ENCODE data around the gene TEX22.
A peak's percentile ranks its signal among the peaks of the same experiment; 100 is the strongest.

The TEX22 gene

GRCh38 chr14:105444859-105445258, 46.5 kb downstream of the TEX22 start:
- DNase-seq: no peak

GRCh38 chr14:105445290-105445689, 47.0 kb downstream of the TEX22 start:
- no peak for DNase-seq

- no peak for DNase-seq
Measured at GRCh38 chr14:105445901-105446845, 47.8 kb downstream of the TEX22 start.

GRCh38 chr14:105446971-105447370, 48.6 kb downstream of the TEX22 start:
- DNase-seq: no peak

GRCh38 chr14:105447651-105448640, 49.6 kb downstream of the TEX22 start:
- no peak for DNase-seq

GRCh38 chr14:105448706-105449111, 50.4 kb downstream of the TEX22 start:
- DNase-seq: peak in 1 of 2 experiments; percentile 27

GRCh38 chr14:105449276-105450122, 51.2 kb downstream of the TEX22 start:
- DNase-seq: no peak

GRCh38 chr14:105450123-105450505, 51.8 kb downstream of the TEX22 start:
- DNase-seq: no peak

- DNase-seq: no peak
Measured at GRCh38 chr14:105450864-105451720, 52.8 kb downstream of the TEX22 start.

- DNase-seq: no peak
Measured at GRCh38 chr14:105452963-105453362, 54.6 kb downstream of the TEX22 start.

- no peak for DNase-seq
Measured at GRCh38 chr14:105453847-105454246, 55.5 kb downstream of the TEX22 start.

GRCh38 chr14:105455086-105455640, 56.8 kb downstream of the TEX22 start:
- DNase-seq: no peak

GRCh38 chr14:105455766-105456660, 57.7 kb downstream of the TEX22 start:
- no peak for DNase-seq

- DNase-seq: no peak
Measured at GRCh38 chr14:105456736-105457617, 58.6 kb downstream of the TEX22 start.

- no peak for DNase-seq
Measured at GRCh38 chr14:105458010-105458409, 59.7 kb downstream of the TEX22 start.

GRCh38 chr14:105458571-105458970, 60.2 kb downstream of the TEX22 start:
- DNase-seq: no peak

- no peak for DNase-seq
Measured at GRCh38 chr14:105460116-105460515, 61.8 kb downstream of the TEX22 start.

- DNase-seq: no peak
Measured at GRCh38 chr14:105460616-105461015, 62.3 kb downstream of the TEX22 start.

- DNase-seq: no peak
Measured at GRCh38 chr14:105461903-105462302, 63.6 kb downstream of the TEX22 start.

All from NCI-H1930 (cell line).